ENCODE results near the gene PPP1R1C. TPM values are rescaled to one million over a fixed set of nuclear protein-coding genes. Genes with fewer than 3 reads are reported as not detected.

Gene PPP1R1C
- total and polyA plus RNA-seq, 7 donors: 0.83 to 3.5 (median 3.0) TPM; not detected in 4

DNA sequence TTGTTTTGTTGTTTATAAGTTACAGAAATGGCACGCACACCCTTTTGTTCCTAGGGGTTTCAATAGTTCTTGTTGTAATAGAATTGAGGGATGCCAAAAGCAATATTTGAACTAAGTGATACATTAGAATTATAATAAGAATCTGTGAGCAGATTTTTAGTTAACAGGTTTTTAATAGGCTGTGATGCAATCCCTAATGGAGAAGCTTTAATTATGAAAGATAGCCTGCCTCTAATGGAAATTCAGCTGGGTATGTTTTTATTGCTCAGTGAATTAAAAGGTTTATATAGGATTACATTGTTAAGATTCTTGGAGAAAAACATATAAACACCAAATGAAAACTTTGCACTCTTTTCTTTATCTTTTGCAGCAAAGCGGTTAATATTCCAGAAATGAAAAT, 131.1 kb downstream of the PPP1R1C start:
- no peak overlapping the region for H3K27ac ChIP-seq
- H3K27me3 ChIP-seq: no peaks in the 10 kb centered on the region
- TF ChIP-seq, protein P1, sequence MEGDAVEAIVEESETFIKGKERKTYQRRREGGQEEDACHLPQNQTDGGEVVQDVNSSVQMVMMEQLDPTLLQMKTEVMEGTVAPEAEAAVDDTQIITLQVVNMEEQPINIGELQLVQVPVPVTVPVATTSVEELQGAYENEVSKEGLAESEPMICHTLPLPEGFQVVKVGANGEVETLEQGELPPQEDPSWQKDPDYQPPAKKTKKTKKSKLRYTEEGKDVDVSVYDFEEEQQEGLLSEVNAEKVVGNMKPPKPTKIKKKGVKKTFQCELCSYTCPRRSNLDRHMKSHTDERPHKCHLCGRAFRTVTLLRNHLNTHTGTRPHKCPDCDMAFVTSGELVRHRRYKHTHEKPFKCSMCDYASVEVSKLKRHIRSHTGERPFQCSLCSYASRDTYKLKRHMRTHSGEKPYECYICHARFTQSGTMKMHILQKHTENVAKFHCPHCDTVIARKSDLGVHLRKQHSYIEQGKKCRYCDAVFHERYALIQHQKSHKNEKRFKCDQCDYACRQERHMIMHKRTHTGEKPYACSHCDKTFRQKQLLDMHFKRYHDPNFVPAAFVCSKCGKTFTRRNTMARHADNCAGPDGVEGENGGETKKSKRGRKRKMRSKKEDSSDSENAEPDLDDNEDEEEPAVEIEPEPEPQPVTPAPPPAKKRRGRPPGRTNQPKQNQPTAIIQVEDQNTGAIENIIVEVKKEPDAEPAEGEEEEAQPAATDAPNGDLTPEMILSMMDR (IDR thresholded peaks at IDR 0.05): no peak
- no peak for TF ChIP-seq POLR2AphosphoS5 (IDR thresholded peaks at IDR 0.05)
- no peak for TF ChIP-seq POLR2A (IDR thresholded peaks at IDR 0.05)
- no peak for TF ChIP-seq EP300 (IDR thresholded peaks at IDR 0.05)
- 85 to 88% methylated on average over 2 of the region's 2 CpGs for WGBS, 2 donors
- H3K36me3 ChIP-seq: no peaks in the 10 kb centered on the region
- no peaks in the 10 kb centered on the region for H3K4me1 ChIP-seq
- H3K9me3 ChIP-seq: no peaks in the 10 kb centered on the region
- no peak for DNase-seq
- H3K4me3 ChIP-seq: no peak overlapping the region
- intact Hi-C loops (cut with DNase I): no loop called here

DNA sequence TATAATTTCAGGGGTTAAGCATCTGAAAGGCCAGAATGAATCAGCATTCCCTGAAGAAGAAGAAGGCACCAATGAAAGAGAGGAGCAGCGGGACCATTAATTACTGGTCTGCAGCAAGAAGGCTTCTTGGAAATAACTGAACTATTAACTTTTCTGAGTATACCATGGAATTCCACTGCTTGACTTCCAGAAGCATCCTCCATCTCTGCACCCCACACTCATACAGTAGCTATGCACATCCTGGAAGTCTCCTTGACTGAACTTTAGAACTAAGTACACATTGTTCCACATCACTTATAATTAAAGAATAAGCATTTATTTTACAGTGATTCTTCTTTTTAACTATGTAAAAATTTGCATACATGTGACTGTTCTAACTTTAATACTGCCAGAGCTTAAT, 131.5 kb downstream of the PPP1R1C start:
- H3K9me3 ChIP-seq: no peaks in the 10 kb centered on the region
- no peaks in the 10 kb centered on the region for H3K4me1 ChIP-seq
- no peak overlapping the region for H3K27ac ChIP-seq
- no peak for DNase-seq
- H3K27me3 ChIP-seq: no peaks in the 10 kb centered on the region
- H3K4me3 ChIP-seq: no peak overlapping the region
- WGBS, 2 donors: 79 to 83% methylated on average over 1 of the region's 1 CpG
- intact Hi-C loops (cut with DNase I): no loop called here
- TF ChIP-seq, protein P1 (IDR thresholded peaks at IDR 0.05): no peak
- no peak for TF ChIP-seq EP300 (IDR thresholded peaks at IDR 0.05)
- no peak for TF ChIP-seq POLR2AphosphoS5 (IDR thresholded peaks at IDR 0.05)
- TF ChIP-seq POLR2A (IDR thresholded peaks at IDR 0.05): no peak
- H3K36me3 ChIP-seq: no peaks in the 10 kb centered on the region

DNA sequence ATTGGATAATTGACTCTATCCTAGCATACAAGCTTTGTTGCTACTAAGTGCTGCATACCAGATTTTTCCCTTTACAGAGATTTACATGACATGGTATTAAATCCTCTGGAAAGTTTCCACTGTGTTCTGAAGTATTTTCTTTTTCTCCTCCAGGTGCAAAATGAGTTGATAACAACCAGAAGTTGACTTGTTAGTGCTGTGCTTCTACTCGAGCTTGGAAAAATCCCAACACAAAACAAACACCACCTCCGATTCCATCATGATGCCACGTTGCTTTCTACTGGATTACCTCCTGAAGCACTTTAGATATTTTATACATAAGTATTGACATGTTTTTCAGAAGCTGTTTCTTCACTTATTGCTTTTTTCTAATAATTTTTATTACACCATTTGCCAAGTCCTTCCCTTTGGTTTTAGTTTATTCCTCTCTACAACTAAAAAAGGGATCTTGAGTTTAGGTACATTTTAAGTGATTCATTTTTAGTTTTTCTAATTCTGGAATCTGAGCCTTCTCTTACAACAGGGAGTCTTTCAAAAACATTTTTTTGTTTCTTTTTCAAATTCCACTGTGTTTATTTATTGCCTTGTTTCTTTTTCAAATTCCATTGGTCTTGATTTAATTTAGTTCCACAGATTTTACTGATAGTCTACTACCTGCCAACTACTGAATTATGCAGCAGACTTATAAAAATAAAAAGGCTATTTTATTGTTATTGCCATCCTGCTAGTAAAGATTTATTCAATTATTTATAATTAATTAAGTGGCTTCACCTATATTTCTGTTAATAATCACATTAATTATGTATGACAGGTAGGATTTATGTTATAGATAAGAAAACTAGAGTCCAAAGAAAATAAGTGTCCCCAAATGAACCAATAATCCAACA, 143.4 kb downstream of the PPP1R1C start:
- 50 to 57% methylated on average over 3 of the region's 3 CpGs for WGBS, 2 donors
- Histone ChIP-seq H3K27ac (no peak overlapping the region), H3K4me1 (peaks cover 0 to 11% (median 2%) of the 10 kb centered on the region in 4 donors), H3K4me3 (no peak overlapping the region), H3K36me3 (no peaks in the 10 kb centered on the region), H3K9me3 (no peaks in the 10 kb centered on the region), H3K27me3 (no peaks in the 10 kb centered on the region)
- no peak for TF ChIP-seq EP300 (IDR thresholded peaks at IDR 0.05)
- TF ChIP-seq POLR2A (IDR thresholded peaks at IDR 0.05): no peak
- no peak for TF ChIP-seq POLR2AphosphoS5 (IDR thresholded peaks at IDR 0.05)
- TF ChIP-seq, protein P1 (IDR thresholded peaks at IDR 0.05): no peak
- intact Hi-C loops (cut with DNase I): no loop called here
- DNase-seq: no peak

DNA sequence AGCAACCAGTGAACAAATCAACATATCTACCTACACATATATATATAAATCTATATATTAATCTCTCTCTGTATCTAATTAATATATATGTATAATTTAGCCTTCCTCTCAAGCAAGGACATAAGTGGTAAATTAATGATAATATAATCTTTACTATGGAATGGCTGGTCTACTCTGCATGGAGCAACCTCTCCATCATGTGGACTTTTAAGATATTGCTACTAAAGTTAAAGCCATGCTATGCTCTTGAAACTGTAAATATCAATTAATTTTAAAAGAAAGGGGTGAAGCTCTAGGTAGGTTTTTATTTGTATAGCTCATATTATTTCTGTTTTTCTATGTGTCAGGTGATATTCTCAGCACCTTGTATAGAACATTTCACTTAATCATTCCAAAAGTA, 147.0 kb downstream of the PPP1R1C start:
- H3K4me1 ChIP-seq: peaks cover 0 to 11% (median 2%) of the 10 kb centered on the region in 4 donors

More for the DNA sequence above, 147.0 kb downstream of the PPP1R1C start:
- intact Hi-C loops (cut with DNase I): no loop called here
- Histone ChIP-seq H3K9me3 (no peaks in the 10 kb centered on the region), H3K27ac (no peak overlapping the region), H3K36me3 (no peaks in the 10 kb centered on the region), H3K27me3 (no peaks in the 10 kb centered on the region), H3K4me3 (no peak overlapping the region)
- TF ChIP-seq POLR2A (IDR thresholded peaks at IDR 0.05) (no peak), EP300 (IDR thresholded peaks at IDR 0.05) (no peak), POLR2AphosphoS5 (IDR thresholded peaks at IDR 0.05) (no peak)
- TF ChIP-seq, protein P1 (IDR thresholded peaks at IDR 0.05): no peak
- no peak for DNase-seq
